GM18858 (cell line): Measurements from ENCODE around the gene KLHL42.
"Not testable (repeated sequence)": the region's sequence is repeated elsewhere in the genome, so short reads cannot be mapped to it uniquely, and the experiment has no call there.

Source experiments
- ATAC-seq: cut with Tn5 transposase; IDR thresholded peaks from one replicate; pipeline ENCODE4 v1.9.1; 2021; ENCODE audit not compliant: unreplicated experiment

The KLHL42 gene

GRCh38 chr12:27779920-27780611 lies at the start of gene KLHL42, which contains the start of gene MANSC4:
TSS of gene KLHL42 (plus strand) at chr12:27780233. CDS start at chr12:27780331, 98 bp downstream.
TSS of gene MANSC4 (minus strand) at chr12:27780236. CDS start at chr12:27771276, 8,960 bp downstream.
- peak; percentile 67 for ATAC-seq

GRCh38 chr12:27732281-27732680 lies 47.8 kb upstream of the KLHL42 start:
- no peak for ATAC-seq

- ATAC-seq, result no peak
These were observed 46.9 kb upstream of the KLHL42 start for GRCh38 chr12:27733052-27733656.

GRCh38 chr12:27733791-27734190 lies 46.2 kb upstream of the KLHL42 start:
- ATAC-seq, result no peak

- not testable (repeated sequence) for ATAC-seq
These were observed 45.7 kb upstream of the KLHL42 start for GRCh38 chr12:27734321-27734720.

GRCh38 chr12:27743601-27744000 lies 36.4 kb upstream of the KLHL42 start:
- no peak for ATAC-seq

GRCh38 chr12:27745734-27746133 lies 34.3 kb upstream of the KLHL42 start:
- not testable (repeated sequence) for ATAC-seq

- ATAC-seq, result no peak
These were observed 32.8 kb upstream of the KLHL42 start for GRCh38 chr12:27747111-27747820.

- ATAC-seq, result no peak
These were observed 28.5 kb upstream of the KLHL42 start for GRCh38 chr12:27751386-27752047.

- ATAC-seq, result no peak
These were observed 25.2 kb upstream of the KLHL42 start for GRCh38 chr12:27754795-27755194.

- ATAC-seq, result no peak
These were observed 23.3 kb upstream of the KLHL42 start for GRCh38 chr12:27756670-27757195.

- no peak for ATAC-seq
These were observed 17.3 kb upstream of the KLHL42 start for GRCh38 chr12:27762757-27763156.

GRCh38 chr12:27766587-27766986 lies 13.4 kb upstream of the KLHL42 start:
- ATAC-seq, result no peak

- ATAC-seq, result no peak
These were observed 10.8 kb upstream of the KLHL42 start for GRCh38 chr12:27769142-27769673.

- ATAC-seq, result no peak
These were observed 8.3 kb upstream of the KLHL42 start for GRCh38 chr12:27771481-27772327.

GRCh38 chr12:27772328-27773049 lies 7.5 kb upstream of the KLHL42 start:
- ATAC-seq, result no peak

- ATAC-seq, result no peak
These were observed 2.9 kb upstream of the KLHL42 start for GRCh38 chr12:27777141-27777540.

GRCh38 chr12:27778206-27778605 lies 1.8 kb upstream of the KLHL42 start:
- no peak for ATAC-seq

GRCh38 chr12:27779416-27779919 lies 565 bp upstream of the KLHL42 start:
- no peak for ATAC-seq
